ENCODE data around the gene PLXNA4. TPM values are rescaled to one million over a fixed set of nuclear protein-coding genes. Genes with fewer than 3 reads are reported as not detected.

The PLXNA4 gene
- total RNA-seq, 1 donor from 2014 or later: 0.13 TPM

- Mint-ChIP-seq H3K27me3 (ENCODE audit: insufficient read depth) (peaks cover 6% of the 10 kb centered on the region), H3K36me3 (ENCODE audit: low read depth) (no peaks in the 10 kb centered on the region), H3K4me3 (no peak overlapping the region), H3K9me3 (no peaks in the 10 kb centered on the region), H3K27ac (no peak overlapping the region), H3K4me1 (ENCODE audit: low read depth) (no peaks in the 10 kb centered on the region)
- intact Hi-C loops (cut with micrococcal nuclease): no loop called here
- no peak for DNase-seq (ENCODE audit: low spot score)
Measured at GRCh38 chr7:132311733-132312132, 264.5 kb downstream of the PLXNA4 start.

DNA sequence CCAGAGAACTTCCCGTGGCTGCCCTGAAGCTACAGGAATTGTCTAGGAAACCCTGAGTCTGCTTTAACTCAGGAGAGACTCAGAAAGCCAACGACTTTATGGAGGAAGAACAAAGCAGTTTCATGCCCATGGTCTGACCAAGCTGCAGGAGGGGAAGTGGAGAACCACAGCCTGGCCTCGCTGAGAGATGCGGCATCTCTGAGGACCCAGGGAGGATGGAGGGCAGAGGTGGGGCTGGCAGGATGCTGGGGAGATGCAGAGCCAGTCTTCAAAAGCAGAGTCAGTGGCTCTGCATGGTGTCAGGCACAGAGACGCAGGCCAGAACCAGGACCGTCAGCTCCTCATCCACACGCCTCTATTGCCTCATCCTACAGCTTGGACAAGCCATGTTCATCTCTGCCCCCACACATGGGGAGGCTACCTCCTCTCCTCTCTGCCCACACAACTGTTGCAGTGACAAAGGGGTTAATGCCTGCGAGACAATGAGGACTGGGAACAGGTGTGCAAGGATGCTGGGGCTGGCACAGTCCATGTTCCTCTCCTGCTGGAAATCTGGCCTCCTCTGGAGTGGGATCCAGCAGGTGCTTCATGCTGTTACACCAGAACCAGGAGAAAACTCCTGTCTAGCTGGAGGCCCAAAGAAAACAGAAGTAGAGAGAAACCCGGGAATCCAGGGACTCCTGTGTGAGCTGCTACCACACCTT lies 267.0 kb downstream of the PLXNA4 start:
- peaks cover 6% of the 10 kb centered on the region for H3K27me3 Mint-ChIP-seq (ENCODE audit: insufficient read depth)
- H3K4me3 Mint-ChIP-seq: no peak overlapping the region
- no peaks in the 10 kb centered on the region for H3K9me3 Mint-ChIP-seq
- no peak overlapping the region for H3K27ac Mint-ChIP-seq
- DNase-seq (ENCODE audit: low spot score): no peak
- H3K36me3 Mint-ChIP-seq (ENCODE audit: low read depth): no peaks in the 10 kb centered on the region
- no peaks in the 10 kb centered on the region for H3K4me1 Mint-ChIP-seq (ENCODE audit: low read depth)
- intact Hi-C loops (cut with micrococcal nuclease): no loop called here

GRCh38 chr7:132307465-132307864 lies 268.8 kb downstream of the PLXNA4 start:
- no peak overlapping the region for H3K4me3 Mint-ChIP-seq

GRCh38 chr7:132300599-132301277 lies 275.5 kb downstream of the PLXNA4 start:
- H3K36me3 Mint-ChIP-seq (ENCODE audit: low read depth): no peaks in the 10 kb centered on the region
- H3K9me3 Mint-ChIP-seq: no peaks in the 10 kb centered on the region
- no peaks in the 10 kb centered on the region for H3K4me1 Mint-ChIP-seq (ENCODE audit: low read depth)

More at GRCh38 chr7:132307465-132307864, 268.8 kb downstream of the PLXNA4 start:
- H3K27ac Mint-ChIP-seq: no peak overlapping the region
- intact Hi-C loops (cut with micrococcal nuclease): no loop called here
- H3K4me1 Mint-ChIP-seq (ENCODE audit: low read depth): no peaks in the 10 kb centered on the region
- no peaks in the 10 kb centered on the region for H3K9me3 Mint-ChIP-seq
- no peaks in the 10 kb centered on the region for H3K36me3 Mint-ChIP-seq (ENCODE audit: low read depth)
- peaks cover 6% of the 10 kb centered on the region for H3K27me3 Mint-ChIP-seq (ENCODE audit: insufficient read depth)
- no peak for DNase-seq (ENCODE audit: low spot score)

DNA sequence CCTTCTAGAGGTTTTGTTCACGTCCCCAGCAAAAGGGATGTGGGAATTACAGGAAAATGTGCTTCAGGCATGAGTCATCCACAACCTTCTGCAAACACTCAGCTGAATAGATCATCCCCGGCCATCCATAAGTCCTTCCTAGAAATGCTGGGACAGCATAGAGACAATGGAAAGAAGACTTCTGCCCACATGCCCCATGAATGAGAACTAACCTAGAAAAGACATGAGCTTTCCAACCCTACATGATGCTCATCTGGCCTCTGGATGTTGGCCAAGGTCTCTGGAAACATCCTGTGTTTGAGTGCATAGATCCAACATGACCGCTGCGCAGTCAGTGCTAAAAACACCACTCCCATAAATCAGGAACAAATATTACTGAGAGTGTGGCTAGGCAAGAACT lies 277.5 kb downstream of the PLXNA4 start:
- DNase-seq (ENCODE audit: low spot score): no peak
- H3K27me3 Mint-ChIP-seq (ENCODE audit: insufficient read depth): no peaks in the 10 kb centered on the region
- intact Hi-C loops (cut with micrococcal nuclease): no loop called here
- no peaks in the 10 kb centered on the region for H3K4me1 Mint-ChIP-seq (ENCODE audit: low read depth)
- no peak overlapping the region for H3K4me3 Mint-ChIP-seq
- H3K9me3 Mint-ChIP-seq: no peaks in the 10 kb centered on the region
- no peak overlapping the region for H3K27ac Mint-ChIP-seq
- H3K36me3 Mint-ChIP-seq (ENCODE audit: low read depth): no peaks in the 10 kb centered on the region

More at GRCh38 chr7:132300599-132301277, 275.5 kb downstream of the PLXNA4 start:
- H3K4me3 Mint-ChIP-seq: no peak overlapping the region
- intact Hi-C loops (cut with micrococcal nuclease): no loop called here
- H3K27ac Mint-ChIP-seq: no peak overlapping the region
- DNase-seq (ENCODE audit: low spot score): no peak
- no peaks in the 10 kb centered on the region for H3K27me3 Mint-ChIP-seq (ENCODE audit: insufficient read depth)

DNA sequence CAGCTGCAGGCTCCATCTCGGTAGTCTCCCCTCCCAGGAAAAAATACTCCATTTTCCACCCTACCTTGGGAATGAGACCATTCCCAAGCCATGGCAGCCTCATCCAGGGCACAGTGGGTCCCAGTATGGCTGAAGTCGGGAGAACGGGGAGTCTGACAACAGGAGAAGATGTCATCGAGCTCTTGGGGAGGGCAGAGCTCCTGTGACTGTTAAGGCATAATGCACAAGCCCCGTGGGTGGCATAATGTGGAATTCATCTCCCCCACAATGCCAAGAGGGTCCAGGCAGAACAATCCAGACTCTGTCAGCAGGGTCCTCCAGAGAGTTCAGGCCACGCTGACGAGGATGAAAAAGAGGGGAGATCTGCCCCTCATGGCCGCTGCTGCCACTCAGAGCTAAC lies 279.4 kb downstream of the PLXNA4 start:
- Mint-ChIP-seq H3K27me3 (ENCODE audit: insufficient read depth) (peaks cover 3% of the 10 kb centered on the region), H3K27ac (no peak overlapping the region), H3K9me3 (no peaks in the 10 kb centered on the region), H3K4me1 (ENCODE audit: low read depth) (no peaks in the 10 kb centered on the region), H3K36me3 (ENCODE audit: low read depth) (no peaks in the 10 kb centered on the region), H3K4me3 (no peak overlapping the region)
- DNase-seq (ENCODE audit: low spot score): no peak
- intact Hi-C loops (cut with micrococcal nuclease): no loop called here

DNA sequence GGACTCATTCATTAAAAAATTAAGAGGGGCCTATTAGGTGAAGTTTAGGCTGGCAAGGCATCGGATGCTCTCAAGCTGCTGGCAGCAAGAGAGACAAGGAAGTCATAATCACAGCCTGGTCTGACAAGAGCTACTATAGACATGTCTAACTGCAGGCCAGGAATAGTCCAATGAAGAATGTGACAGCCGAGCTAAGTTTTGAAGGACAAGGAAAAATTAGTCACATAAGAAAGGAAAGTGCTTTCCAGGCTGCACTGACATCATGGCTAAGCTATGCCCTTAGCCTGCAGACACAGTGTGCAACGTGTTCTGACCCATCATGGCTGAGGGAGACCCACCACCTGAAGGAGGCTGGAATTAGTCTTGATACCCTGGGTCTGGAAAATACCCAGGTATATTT lies 281.1 kb downstream of the PLXNA4 start:
- Mint-ChIP-seq H3K27me3 (ENCODE audit: insufficient read depth) (peaks cover 3% of the 10 kb centered on the region), H3K27ac (no peak overlapping the region), H3K9me3 (no peaks in the 10 kb centered on the region), H3K4me3 (no peak overlapping the region), H3K4me1 (ENCODE audit: low read depth) (no peaks in the 10 kb centered on the region), H3K36me3 (ENCODE audit: low read depth) (no peaks in the 10 kb centered on the region)
- DNase-seq (ENCODE audit: low spot score): no peak
- intact Hi-C loops (cut with micrococcal nuclease): no loop called here

DNA sequence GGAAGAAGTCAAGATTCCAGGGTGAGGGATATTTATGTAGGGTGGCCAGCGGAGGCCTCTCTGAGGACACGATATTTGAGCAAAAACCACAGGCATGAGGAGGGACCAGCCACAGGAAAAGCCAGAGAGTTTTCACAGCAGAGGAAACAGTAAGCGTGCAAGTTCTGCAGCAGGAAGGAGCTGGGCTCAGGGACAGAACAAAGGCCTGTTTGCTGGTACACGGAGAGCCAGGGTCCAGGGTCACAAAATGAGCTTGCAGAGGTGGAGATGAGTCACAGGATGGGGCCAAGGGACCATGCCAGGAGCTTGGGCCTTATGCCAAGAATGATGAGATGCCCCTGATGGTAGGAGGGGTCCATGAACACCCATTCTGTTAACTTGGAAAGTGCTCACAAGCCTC lies 283.5 kb downstream of the PLXNA4 start:
- Mint-ChIP-seq H3K4me3 (no peak overlapping the region), H3K27ac (no peak overlapping the region), H3K4me1 (ENCODE audit: low read depth) (no peaks in the 10 kb centered on the region), H3K27me3 (ENCODE audit: insufficient read depth) (peaks cover 3% of the 10 kb centered on the region), H3K36me3 (ENCODE audit: low read depth) (no peaks in the 10 kb centered on the region), H3K9me3 (no peaks in the 10 kb centered on the region)
- DNase-seq (ENCODE audit: low spot score): no peak
- intact Hi-C loops (cut with micrococcal nuclease): no loop called here

DNA sequence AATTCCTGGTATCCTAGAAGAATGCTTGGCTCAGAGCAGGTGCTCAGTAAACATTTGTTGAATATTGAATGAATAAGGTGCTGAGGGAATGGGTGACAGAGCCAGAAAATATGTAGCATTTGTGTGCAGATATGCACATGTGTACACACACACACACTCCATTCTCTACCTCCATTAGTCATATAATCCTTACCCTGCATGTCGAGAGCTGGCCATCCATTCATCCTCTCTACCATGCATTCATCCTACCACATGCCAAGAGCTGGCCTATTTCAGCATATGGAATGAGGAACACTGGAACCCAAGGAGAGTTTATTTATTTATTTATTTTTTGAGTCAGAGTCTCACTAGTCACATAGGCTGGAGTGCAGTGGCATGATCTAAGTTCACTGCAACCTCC lies 284.8 kb downstream of the PLXNA4 start:
- H3K36me3 Mint-ChIP-seq (ENCODE audit: low read depth): no peaks in the 10 kb centered on the region
- peaks cover 3% of the 10 kb centered on the region for H3K27me3 Mint-ChIP-seq (ENCODE audit: insufficient read depth)
- no peaks in the 10 kb centered on the region for H3K9me3 Mint-ChIP-seq
- intact Hi-C loops (cut with micrococcal nuclease): no loop called here
- no peak overlapping the region for H3K27ac Mint-ChIP-seq
- no peaks in the 10 kb centered on the region for H3K4me1 Mint-ChIP-seq (ENCODE audit: low read depth)
- H3K4me3 Mint-ChIP-seq: no peak overlapping the region
- DNase-seq (ENCODE audit: low spot score): no peak

DNA sequence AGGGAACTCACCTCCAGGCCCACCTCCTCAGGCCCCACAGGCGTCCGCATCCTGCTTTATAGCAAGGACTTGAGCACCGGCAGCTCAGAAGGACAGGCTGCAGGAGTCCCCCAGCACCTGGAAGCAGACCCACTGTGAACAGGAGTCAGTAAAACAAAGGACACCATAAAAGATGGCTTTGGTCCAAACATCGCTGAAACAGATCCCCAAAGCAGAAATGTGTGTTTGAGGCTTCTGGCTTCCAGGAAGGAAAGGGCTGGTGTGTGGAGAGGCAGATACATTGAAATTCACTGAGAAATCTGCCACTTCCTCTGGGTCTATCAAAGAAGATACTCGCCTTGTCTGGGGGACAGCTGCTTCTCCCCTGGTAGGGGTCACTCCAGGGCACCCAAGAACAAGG lies 286.2 kb downstream of the PLXNA4 start:
- H3K4me3 Mint-ChIP-seq: no peak overlapping the region
- H3K27ac Mint-ChIP-seq: no peak overlapping the region
- no peaks in the 10 kb centered on the region for H3K4me1 Mint-ChIP-seq (ENCODE audit: low read depth)
- intact Hi-C loops (cut with micrococcal nuclease): no loop called here
- no peaks in the 10 kb centered on the region for H3K9me3 Mint-ChIP-seq
- DNase-seq (ENCODE audit: low spot score): no peak
- H3K27me3 Mint-ChIP-seq (ENCODE audit: insufficient read depth): peaks cover 3% of the 10 kb centered on the region
- no peaks in the 10 kb centered on the region for H3K36me3 Mint-ChIP-seq (ENCODE audit: low read depth)

DNA sequence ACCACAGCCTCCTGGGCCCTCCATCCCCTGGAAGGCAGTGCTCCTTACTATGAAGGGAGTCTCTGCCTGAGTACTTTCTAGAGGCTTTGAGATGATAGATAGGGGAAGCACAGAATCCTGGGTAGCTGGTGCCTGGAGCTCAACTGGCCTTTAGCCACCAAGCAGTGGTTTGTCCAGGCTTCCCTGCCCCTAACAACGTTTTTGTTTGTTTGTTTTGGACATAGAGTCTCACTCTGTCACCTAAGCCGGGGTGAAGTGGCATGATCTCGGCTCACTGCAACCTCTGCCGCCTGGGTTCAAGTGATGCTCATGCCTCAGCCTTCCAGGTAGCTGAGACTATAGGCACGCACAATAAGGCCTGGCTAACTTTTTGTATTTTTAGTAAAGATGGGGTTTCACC lies 289.4 kb downstream of the PLXNA4 start:
- no peak overlapping the region for H3K4me3 Mint-ChIP-seq
- H3K27me3 Mint-ChIP-seq (ENCODE audit: insufficient read depth): no peaks in the 10 kb centered on the region
- H3K9me3 Mint-ChIP-seq: no peaks in the 10 kb centered on the region
- H3K36me3 Mint-ChIP-seq (ENCODE audit: low read depth): no peaks in the 10 kb centered on the region
- no peaks in the 10 kb centered on the region for H3K4me1 Mint-ChIP-seq (ENCODE audit: low read depth)
- no peak overlapping the region for H3K27ac Mint-ChIP-seq
- intact Hi-C loops (cut with micrococcal nuclease): no loop called here
- DNase-seq (ENCODE audit: low spot score): no peak

DNA sequence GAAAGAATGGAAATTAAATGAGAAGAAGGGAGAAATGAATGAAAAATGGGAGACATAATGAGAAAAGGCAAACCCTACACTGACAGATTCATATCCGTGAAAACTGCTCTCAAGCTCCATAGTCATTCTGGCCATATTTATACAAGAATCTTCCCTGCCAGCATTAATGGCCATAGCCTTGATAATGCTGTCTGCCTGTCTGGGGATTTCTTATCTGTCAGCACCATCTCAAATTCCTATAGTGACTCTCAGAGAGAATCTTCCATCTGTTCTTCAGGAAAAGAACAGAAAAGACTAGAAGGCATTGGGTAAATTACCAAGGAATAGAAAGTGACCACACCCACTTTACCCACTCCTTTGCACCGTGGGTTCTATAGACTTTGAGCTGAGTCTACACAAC lies 295.9 kb downstream of the PLXNA4 start:
- DNase-seq (ENCODE audit: low spot score): no peak
- no peak overlapping the region for H3K27ac Mint-ChIP-seq

DNA sequence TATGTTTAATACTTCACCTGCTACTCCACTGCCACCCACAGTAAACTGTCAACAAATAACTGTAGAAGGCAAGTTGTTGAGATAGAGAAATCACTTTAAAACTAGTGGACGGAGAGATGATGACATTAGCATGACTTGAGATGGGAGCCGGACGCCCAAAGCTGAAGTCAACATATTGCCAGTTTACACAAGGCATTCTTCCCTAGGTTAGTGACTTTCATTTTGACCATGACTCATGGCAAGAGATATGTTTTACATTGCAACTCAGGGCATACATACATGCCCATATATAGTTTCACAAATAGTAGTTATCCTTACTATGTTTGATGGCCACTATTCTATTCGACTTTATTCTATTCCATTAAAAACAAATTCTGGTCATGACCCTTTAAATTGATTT lies 296.6 kb downstream of the PLXNA4 start:
- no peaks in the 10 kb centered on the region for H3K36me3 Mint-ChIP-seq (ENCODE audit: low read depth)
- H3K27ac Mint-ChIP-seq: no peak overlapping the region
- H3K27me3 Mint-ChIP-seq (ENCODE audit: insufficient read depth): peaks cover 6% of the 10 kb centered on the region
- DNase-seq (ENCODE audit: low spot score): no peak
- no peak overlapping the region for H3K4me3 Mint-ChIP-seq
- intact Hi-C loops (cut with micrococcal nuclease): no loop called here
- H3K4me1 Mint-ChIP-seq (ENCODE audit: low read depth): no peaks in the 10 kb centered on the region
- no peaks in the 10 kb centered on the region for H3K9me3 Mint-ChIP-seq

More for the DNA sequence above, 295.9 kb downstream of the PLXNA4 start:
- Mint-ChIP-seq H3K27me3 (ENCODE audit: insufficient read depth) (peaks cover 6% of the 10 kb centered on the region), H3K4me3 (no peak overlapping the region), H3K4me1 (ENCODE audit: low read depth) (no peaks in the 10 kb centered on the region), H3K9me3 (no peaks in the 10 kb centered on the region), H3K36me3 (ENCODE audit: low read depth) (no peaks in the 10 kb centered on the region)
- intact Hi-C loops (cut with micrococcal nuclease): no loop called here

All from activated T-helper 1 cell treated with anti-CD3 and anti-CD28 coated beads, Interleukin-12 subunit alpha, Interleukin-12 subunit beta, Interleukin-2, Interleukin-4 antibody, amounts not matched to agents 30 ng/mL and 10 ng/mL and 1 ng/mL, durations not matched to agents 14 hours and 24 hours and 36 hours (primary cell).